Thoracic aorta (tissue), 2 donors: Measurements from ENCODE around the gene RCC2. TPM values are rescaled to one million over a fixed set of nuclear protein-coding genes. Genes with fewer than 3 reads are reported as not detected.

Source experiments
- ATAC-seq: fragments of 150-250 bp; one replicate; pipeline ENCODE4 v1.8.0; 2017; ENCODE audit warnings: low read depth; ENCODE audit not compliant: insufficient number of reproducible peaks, low FRiP score
- DNase-seq: peaks from one replicate; pipeline ENCODE4 v3.0.0-alpha.2; 2020; ENCODE audit warnings: low spot score
- H3K27ac ChIP-seq, 2 donors: fragments of 200-600 bp; sonication (generic); 1 replicate in 1 of 2; 2 replicates in 1 of 2; pipeline ENCODE4 v1.5.1; 2016; ENCODE audit warnings: mild to moderate bottlenecking in 2 of 2, moderate library complexity in 2 of 2
- H3K27me3 ChIP-seq: fragments of 200-600 bp; sonication (generic); replicated peaks from 2 replicates; pipeline ENCODE4 v1.6.0; 2016; ENCODE audit warnings: mild to moderate bottlenecking; ENCODE audit not compliant: insufficient read depth
- H3K36me3 ChIP-seq: fragments of 200-600 bp; sonication (generic); one replicate; pipeline ENCODE4 v1.5.1; 2016
- H3K4me1 ChIP-seq, 2 donors: fragments of 200-600 bp; sonication (generic); 1 replicate in 1 of 2; 2 replicates in 1 of 2; pipeline versions ENCODE4 v1.5.1 to v1.6.0; 2016; ENCODE audit warnings: low read depth in 2 of 2, mild to moderate bottlenecking in 1 of 2; ENCODE audit not compliant: control insufficient read depth in 1 of 2
- H3K4me3 ChIP-seq: fragments of 200-600 bp; sonication (generic); 2 replicates; pipeline ENCODE4 v1.5.1; 2016; ENCODE audit warnings: mild to moderate bottlenecking
- H3K9me3 ChIP-seq: fragments of 200-600 bp; sonication (generic); 2 replicates; pipeline ENCODE4 v1.5.1; 2016
- total RNA-seq, 2 donors: library from RNA; depleted of rRNA; stranded (reverse); fragments of >200 nt; gene quantifications; one replicate each; pipeline versions ENCODE4 v1.1.0 to v1.2.3, GENCODE V29; 2016
- TF ChIP-seq, protein P1 (sequence below): fragments of 200-600 bp; sonication (generic); IDR thresholded peaks from one replicate; pipeline ENCODE4 v1.5.1; 2019; ENCODE audit warnings: antibody characterized with exemption

RCC2 gene
- total RNA-seq, 2 donors from 2014 or later, result 18.4 to 27.7 TPM

DNA sequence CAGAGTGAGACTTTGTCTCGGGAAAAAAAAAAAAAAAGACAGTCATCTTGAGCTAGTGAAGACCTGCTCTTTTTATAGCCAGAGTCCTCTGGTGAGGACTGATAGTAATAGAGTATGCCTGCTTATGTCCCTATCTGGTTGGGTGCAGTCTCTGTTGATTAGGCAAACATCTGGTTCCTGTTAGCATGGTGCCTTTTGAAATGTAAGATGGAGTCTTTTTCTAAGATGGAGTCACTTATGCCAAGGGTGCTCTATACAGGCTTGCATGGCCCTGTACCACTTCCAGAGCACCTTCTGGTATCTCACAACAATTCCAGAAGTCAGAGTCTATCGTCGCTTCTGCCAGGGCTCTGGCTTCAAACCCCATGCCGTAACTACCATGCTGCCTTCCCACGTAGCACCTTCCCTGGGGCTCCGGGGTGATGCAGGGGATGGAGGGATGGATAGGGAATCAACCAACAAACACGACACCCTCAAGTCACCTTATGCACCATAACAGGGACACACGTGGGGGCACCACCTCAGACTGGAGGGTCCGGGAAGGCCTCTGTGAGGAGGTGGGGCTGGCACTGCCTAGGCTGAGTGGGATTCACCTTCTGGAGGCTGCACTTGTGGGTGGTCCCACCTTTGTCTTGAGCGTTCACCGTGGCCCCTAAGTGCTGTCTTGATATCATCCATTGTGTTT is 79.1 kb downstream of the RCC2 start:
- no peak for ATAC-seq
- Histone ChIP-seq H3K27me3 (no peaks in the 10 kb centered on the region), H3K9me3 (no peaks in the 10 kb centered on the region), H3K4me1 (no peaks in the 10 kb centered on the region), H3K4me3 (no peak overlapping the region), H3K36me3 (no peaks in the 10 kb centered on the region), H3K27ac (no peak overlapping the region)
- DNase-seq, result no peak
- TF ChIP-seq, protein P1, sequence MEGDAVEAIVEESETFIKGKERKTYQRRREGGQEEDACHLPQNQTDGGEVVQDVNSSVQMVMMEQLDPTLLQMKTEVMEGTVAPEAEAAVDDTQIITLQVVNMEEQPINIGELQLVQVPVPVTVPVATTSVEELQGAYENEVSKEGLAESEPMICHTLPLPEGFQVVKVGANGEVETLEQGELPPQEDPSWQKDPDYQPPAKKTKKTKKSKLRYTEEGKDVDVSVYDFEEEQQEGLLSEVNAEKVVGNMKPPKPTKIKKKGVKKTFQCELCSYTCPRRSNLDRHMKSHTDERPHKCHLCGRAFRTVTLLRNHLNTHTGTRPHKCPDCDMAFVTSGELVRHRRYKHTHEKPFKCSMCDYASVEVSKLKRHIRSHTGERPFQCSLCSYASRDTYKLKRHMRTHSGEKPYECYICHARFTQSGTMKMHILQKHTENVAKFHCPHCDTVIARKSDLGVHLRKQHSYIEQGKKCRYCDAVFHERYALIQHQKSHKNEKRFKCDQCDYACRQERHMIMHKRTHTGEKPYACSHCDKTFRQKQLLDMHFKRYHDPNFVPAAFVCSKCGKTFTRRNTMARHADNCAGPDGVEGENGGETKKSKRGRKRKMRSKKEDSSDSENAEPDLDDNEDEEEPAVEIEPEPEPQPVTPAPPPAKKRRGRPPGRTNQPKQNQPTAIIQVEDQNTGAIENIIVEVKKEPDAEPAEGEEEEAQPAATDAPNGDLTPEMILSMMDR, result no peak

GRCh38 chr1:17359808-17360207 is 79.7 kb downstream of the RCC2 start:
- Histone ChIP-seq H3K27ac (no peak overlapping the region), H3K27me3 (no peaks in the 10 kb centered on the region), H3K4me3 (no peak overlapping the region), H3K36me3 (no peaks in the 10 kb centered on the region), H3K4me1 (no peaks in the 10 kb centered on the region), H3K9me3 (no peaks in the 10 kb centered on the region)
- ATAC-seq (no peak), DNase-seq (no peak)
- TF ChIP-seq, protein P1, result no peak

GRCh38 chr1:17359031-17359430 is 80.4 kb downstream of the RCC2 start:
- Histone ChIP-seq H3K4me3 (no peak overlapping the region), H3K4me1 (no peaks in the 10 kb centered on the region), H3K36me3 (no peaks in the 10 kb centered on the region), H3K9me3 (no peaks in the 10 kb centered on the region), H3K27me3 (no peaks in the 10 kb centered on the region), H3K27ac (no peak overlapping the region)
- TF ChIP-seq, protein P1, result no peak
- no peak for ATAC-seq
- no peak for DNase-seq

- H3K9me3 ChIP-seq, result no peaks in the 10 kb centered on the region
- H3K27ac ChIP-seq, result no peak overlapping the region
- H3K27me3 ChIP-seq, result no peaks in the 10 kb centered on the region
- H3K36me3 ChIP-seq, result no peaks in the 10 kb centered on the region
- DNase-seq (no peak), ATAC-seq (no peak)
- TF ChIP-seq, protein P1, result no peak
- no peaks in the 10 kb centered on the region for H3K4me1 ChIP-seq
- H3K4me3 ChIP-seq, result no peak overlapping the region
These were observed 80.9 kb downstream of the RCC2 start for GRCh38 chr1:17358557-17358956.

Other genes with a start within 250 kb of the RCC2 start
- 1 to 10 TPM in 1 of 2 donors, not detected in 1; 1.2 TPM for gene PADI1, start 234.5 kb downstream of the RCC2 start, total RNA-seq
- gene PADI3, start 190.6 kb downstream of the RCC2 start, total RNA-seq, result not detected
- under 1 TPM; 0.27 to 0.42 TPM for gene PADI4, start 131.5 kb downstream of the RCC2 start, total RNA-seq
- gene PADI6, start 67.5 kb downstream of the RCC2 start, total RNA-seq, result not detected
- 100 to 1,000 TPM; 226 to 301 TPM for gene ARHGEF10L, start 100.0 kb upstream of the RCC2 start, total RNA-seq